K562 (cell line): ENCODE results near the gene DNALI1. TPM values are rescaled to one million over a fixed set of nuclear protein-coding genes. Genes with fewer than 3 reads are reported as not detected.
A peak's percentile ranks its signal among the peaks of the same experiment; 100 is the strongest.

ENCODE experiments used
- ATF3 ChIP-seq, 2 experiments: fragments of 450-650 bp in 1 of 2; sonication (generic) in 1 of 2; formaldehyde crosslinking in 1 of 2; IDR thresholded peaks in 1 of 2; conservative IDR thresholded peaks in 1 of 2; 2 replicates each; pipeline versions ENCODE4 v1.6.1 to v1.8.1; 2016 to 2023; ENCODE audit warnings: mild to moderate bottlenecking in 2 of 2, moderate library complexity in 2 of 2, inconsistent platforms in 1 of 2, missing genetic modification reagents in 1 of 2
- BACH1 ChIP-seq: fragments of 200-800 bp; sonication (Bioruptor generic); IDR thresholded peaks from 2 replicates; pipeline ENCODE4 v1.6.1; 2016; ENCODE audit warnings: missing genetic modification characterization, missing compliant biosample characterization
- CBFA2T3 ChIP-seq: fragments of 450-650 bp; IDR thresholded peaks from 2 replicates; pipeline ENCODE4 v1.6.1; 2017
- DIDO1 ChIP-seq: fragments of 450-650 bp; IDR thresholded peaks from 2 replicates; pipeline ENCODE4 v1.6.1; 2016; ENCODE audit warnings: low read depth, missing biosample characterization, missing genetic modification characterization
- ILK ChIP-seq: fragments of 450-650 bp; IDR thresholded peaks from 2 replicates; pipeline ENCODE4 v1.6.1; 2016; ENCODE audit warnings: missing genetic modification characterization, low read depth, mild to moderate bottlenecking, missing compliant biosample characterization, moderate library complexity, borderline replicate concordance
- KAT7 ChIP-seq: sonication (generic); formaldehyde crosslinking; IDR thresholded peaks from 2 replicates; pipeline ENCODE4 v1.8.0; 2022; ENCODE audit warnings: missing genetic modification reagents, mild to moderate bottlenecking, borderline replicate concordance
- KLF1 ChIP-seq: fragments of 450-650 bp; IDR thresholded peaks from 2 replicates; pipeline ENCODE4 v1.6.1; 2016; ENCODE audit warnings: missing genetic modification characterization, missing compliant biosample characterization
- KLF6 ChIP-seq: fragments of 250-450 bp; sonication (Bioruptor Pico); IDR thresholded peaks from 2 replicates; pipeline ENCODE4 v1.4.0; 2020; ENCODE audit warnings: mild to moderate bottlenecking, moderate library complexity, borderline replicate concordance
- LARP7 ChIP-seq: fragments of 450-650 bp; IDR thresholded peaks from 2 replicates; pipeline ENCODE4 v1.6.1; 2016
- NFIC ChIP-seq: fragments of 450-650 bp; IDR thresholded peaks from 2 replicates; pipeline ENCODE4 v1.6.1; 2017; ENCODE audit warnings: mild to moderate bottlenecking, inconsistent platforms
- NKRF ChIP-seq: fragments of 450-650 bp; IDR thresholded peaks from 2 replicates; pipeline ENCODE4 v1.6.1; 2016; ENCODE audit warnings: borderline replicate concordance
- SMAD3 ChIP-seq: fragments of 450-650 bp; formaldehyde crosslinking; conservative IDR thresholded peaks from 2 replicates; pipeline ENCODE4 v1.4.0; 2020; ENCODE audit warnings: mild to moderate bottlenecking
- SOX6 ChIP-seq: fragments of 450-650 bp; IDR thresholded peaks from 2 replicates; pipeline ENCODE4 v1.6.1; 2014; ENCODE audit warnings: mild to moderate bottlenecking
- ZKSCAN3 ChIP-seq: fragments of 250-450 bp; sonication (Bioruptor Pico); IDR thresholded peaks from 2 replicates; pipeline ENCODE4 v1.4.0; 2020
- ZNF133 ChIP-seq: fragments of 250-450 bp; sonication (Bioruptor Pico); IDR thresholded peaks from 2 replicates; pipeline ENCODE4 v1.4.0; 2020; ENCODE audit warnings: mild to moderate bottlenecking
- ZNF23 ChIP-seq: fragments of 250-450 bp; sonication (Bioruptor Pico); IDR thresholded peaks from 2 replicates; pipeline ENCODE4 v1.4.0; 2020; ENCODE audit warnings: mild to moderate bottlenecking
- ZNF24 ChIP-seq: fragments of 450-650 bp; IDR thresholded peaks from 2 replicates; pipeline ENCODE4 v1.6.1; 2016
- polyA plus RNA-seq, 8 experiments: library from polyadenylated mRNA; depleted of rRNA in 4 of 8; stranded (reverse) in 5 of 8; unstranded in 3 of 8; fragments of >200 nt; fragmentation: Nextera tagmentation in 2 of 8; fragmentation: Illumina TruSeq in 1 of 8; extraction: Ambion mirVana in 2 of 8; extraction: Trizol in 1 of 8; gene quantifications; 2 replicates each; pipeline versions ENCODE4 v1.2.1 to v1.2.3, GENCODE V29; 2011 to 2014; ENCODE audit warnings: inconsistent platforms in 1 of 8, missing spikeins in 1 of 8
- total RNA-seq, 7 experiments: library from RNA; depleted of rRNA in 6 of 7; stranded (reverse); fragments of >200 nt in 6 of 7; fragmentation: Illumina TruSeq in 2 of 7; extraction: Trizol in 2 of 7; gene quantifications; 2 replicates each; pipeline versions ENCODE4 v1.2.1 to v1.2.3, GENCODE V29; 2011 to 2021; ENCODE audit warnings: low replicate concordance in 1 of 7
- TF ChIP-seq, protein P1 (sequence below): fragments of 250-450 bp; sonication (Bioruptor Pico); IDR thresholded peaks from 2 replicates; pipeline ENCODE4 v1.4.0; 2020

DNALI1 gene
- total and polyA plus RNA-seq, 9 of the 15 experiments (the other 6 are each of a cell fraction or from before 2014, with no cell fraction given): 0.87 to 5.6 (median 1.2) TPM

DNA sequence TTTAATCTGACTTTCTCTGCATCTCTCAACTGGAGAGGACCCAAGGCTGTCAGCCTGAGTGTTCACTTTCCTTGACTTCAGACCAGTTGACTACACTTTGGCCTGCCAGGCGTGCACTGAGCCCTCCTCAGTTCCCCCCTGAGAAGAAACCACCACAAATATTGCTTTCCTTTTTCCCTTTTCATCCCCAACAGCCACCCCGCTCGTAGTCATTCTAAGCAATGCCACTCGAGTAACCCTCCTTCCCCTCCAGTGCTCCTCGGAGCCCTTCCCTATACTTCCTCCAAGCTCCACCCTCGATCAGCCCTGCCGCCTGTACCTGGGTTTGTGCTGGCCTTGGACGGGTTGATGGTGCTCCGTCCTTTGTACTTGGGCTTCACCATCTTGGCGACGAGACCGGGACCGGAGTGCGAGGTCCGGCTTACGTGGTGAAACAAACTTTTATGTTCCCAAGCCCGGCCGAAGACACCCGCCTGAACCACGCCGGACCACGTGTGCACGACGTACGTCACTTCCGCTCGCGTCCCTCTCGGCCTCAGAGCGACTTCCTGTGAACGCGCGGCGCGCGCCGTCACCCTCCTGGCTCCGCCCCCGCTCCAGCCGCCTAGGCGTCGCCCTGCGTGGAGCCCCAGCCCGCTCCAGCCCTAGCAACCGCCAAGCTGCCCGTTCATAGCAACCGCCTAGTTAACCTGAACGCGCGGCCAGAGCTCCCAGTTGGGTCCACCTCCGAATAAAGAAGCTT lies 38.9 kb downstream of the DNALI1 start, which contains the start of gene GNL2 (continued):
- TF ChIP-seq, protein P1, sequence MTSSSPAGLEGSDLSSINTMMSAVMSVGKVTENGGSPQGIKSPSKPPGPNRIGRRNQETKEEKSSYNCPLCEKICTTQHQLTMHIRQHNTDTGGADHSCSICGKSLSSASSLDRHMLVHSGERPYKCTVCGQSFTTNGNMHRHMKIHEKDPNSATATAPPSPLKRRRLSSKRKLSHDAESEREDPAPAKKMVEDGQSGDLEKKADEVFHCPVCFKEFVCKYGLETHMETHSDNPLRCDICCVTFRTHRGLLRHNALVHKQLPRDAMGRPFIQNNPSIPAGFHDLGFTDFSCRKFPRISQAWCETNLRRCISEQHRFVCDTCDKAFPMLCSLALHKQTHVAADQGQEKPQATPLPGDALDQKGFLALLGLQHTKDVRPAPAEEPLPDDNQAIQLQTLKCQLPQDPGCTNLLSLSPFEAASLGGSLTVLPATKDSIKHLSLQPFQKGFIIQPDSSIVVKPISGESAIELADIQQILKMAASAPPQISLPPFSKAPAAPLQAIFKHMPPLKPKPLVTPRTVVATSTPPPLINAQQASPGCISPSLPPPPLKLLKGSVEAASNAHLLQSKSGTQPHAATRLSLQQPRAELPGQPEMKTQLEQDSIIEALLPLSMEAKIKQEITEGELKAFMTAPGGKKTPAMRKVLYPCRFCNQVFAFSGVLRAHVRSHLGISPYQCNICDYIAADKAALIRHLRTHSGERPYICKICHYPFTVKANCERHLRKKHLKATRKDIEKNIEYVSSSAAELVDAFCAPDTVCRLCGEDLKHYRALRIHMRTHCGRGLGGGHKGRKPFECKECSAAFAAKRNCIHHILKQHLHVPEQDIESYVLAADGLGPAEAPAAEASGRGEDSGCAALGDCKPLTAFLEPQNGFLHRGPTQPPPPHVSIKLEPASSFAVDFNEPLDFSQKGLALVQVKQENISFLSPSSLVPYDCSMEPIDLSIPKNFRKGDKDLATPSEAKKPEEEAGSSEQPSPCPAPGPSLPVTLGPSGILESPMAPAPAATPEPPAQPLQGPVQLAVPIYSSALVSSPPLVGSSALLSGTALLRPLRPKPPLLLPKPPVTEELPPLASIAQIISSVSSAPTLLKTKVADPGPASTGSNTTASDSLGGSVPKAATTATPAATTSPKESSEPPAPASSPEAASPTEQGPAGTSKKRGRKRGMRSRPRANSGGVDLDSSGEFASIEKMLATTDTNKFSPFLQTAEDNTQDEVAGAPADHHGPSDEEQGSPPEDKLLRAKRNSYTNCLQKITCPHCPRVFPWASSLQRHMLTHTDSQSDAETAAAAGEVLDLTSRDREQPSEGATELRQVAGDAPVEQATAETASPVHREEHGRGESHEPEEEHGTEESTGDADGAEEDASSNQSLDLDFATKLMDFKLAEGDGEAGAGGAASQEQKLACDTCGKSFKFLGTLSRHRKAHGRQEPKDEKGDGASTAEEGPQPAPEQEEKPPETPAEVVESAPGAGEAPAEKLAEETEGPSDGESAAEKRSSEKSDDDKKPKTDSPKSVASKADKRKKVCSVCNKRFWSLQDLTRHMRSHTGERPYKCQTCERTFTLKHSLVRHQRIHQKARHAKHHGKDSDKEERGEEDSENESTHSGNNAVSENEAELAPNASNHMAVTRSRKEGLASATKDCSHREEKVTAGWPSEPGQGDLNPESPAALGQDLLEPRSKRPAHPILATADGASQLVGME (CRISPR knock-in tag): peak; percentile 50; the same call in 1 of the 2 replicates
- peak; percentile 46; the same call in 1 of the 2 replicates for TF ChIP-seq KLF6
- peak; percentile 96 for TF ChIP-seq KAT7 (CRISPR knock-in tag)
- TF ChIP-seq ZNF133: no peak
- TF ChIP-seq NFIC: peak; percentile 30
- no peak for TF ChIP-seq ZKSCAN3 (CRISPR knock-in tag)
- no peak for TF ChIP-seq ILK
- TF ChIP-seq BACH1 (tag): no peak
- no peak for TF ChIP-seq CBFA2T3
- TF ChIP-seq SMAD3 (CRISPR knock-in tag): 0 out of 2 replicates have a peak, but pooled peaks have one; percentile 20
- TF ChIP-seq NKRF: peak; percentile 100
- peak; percentile 53; the same call in 1 of the 2 replicates for TF ChIP-seq ATF3 (IDR thresholded peaks at IDR 0.05)
- 0 out of 2 replicates have a peak, but pooled peaks have one; percentile 20 for TF ChIP-seq ATF3 (CRISPR knock-in tag; conservative IDR thresholded peaks at IDR 0.05)
- no peak for TF ChIP-seq ZNF23 (CRISPR knock-in tag)
- TF ChIP-seq KLF1 (tag): peak; percentile 53
- TF ChIP-seq ZNF24: no peak
- TF ChIP-seq SOX6: no peak; the same call in 1 of the 2 replicates
- TF ChIP-seq DIDO1 (tag): peak; percentile 67; the same call in 1 of the 2 replicates
- TF ChIP-seq LARP7: no peak; the same call in 1 of the 2 replicates
- TF ChIP-seq, all 486 proteins: peak for 154
